GM19463 (cell line): ENCODE measurements around the gene IRAK2.

Source experiments
- ATAC-seq: cut with Tn5 transposase; IDR thresholded peaks from one replicate; pipeline ENCODE4 v1.9.1; 2021; ENCODE audit warnings: mild to moderate bottlenecking, moderate library complexity; ENCODE audit not compliant: unreplicated experiment

The IRAK2 gene

DNA sequence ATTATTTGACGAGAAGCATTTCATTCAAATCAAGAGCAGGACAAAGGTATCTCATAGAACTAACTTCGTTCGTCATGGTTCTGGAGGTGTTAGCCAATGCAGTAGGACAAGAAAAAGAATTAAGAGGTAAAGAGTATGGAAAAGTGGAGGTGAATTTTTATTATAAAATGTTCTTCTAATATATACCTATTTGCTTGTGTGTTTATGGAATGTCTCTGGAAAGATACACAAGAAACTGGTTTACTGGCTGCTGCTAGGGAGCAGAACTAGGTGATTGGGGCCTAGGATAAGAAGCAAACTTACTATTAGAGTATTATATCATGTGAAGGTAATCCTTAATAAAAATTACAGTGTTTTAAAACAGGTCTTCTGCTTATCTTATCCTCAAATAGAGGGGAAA is 52.6 kb downstream of the IRAK2 start:
- ATAC-seq: no peak

DNA sequence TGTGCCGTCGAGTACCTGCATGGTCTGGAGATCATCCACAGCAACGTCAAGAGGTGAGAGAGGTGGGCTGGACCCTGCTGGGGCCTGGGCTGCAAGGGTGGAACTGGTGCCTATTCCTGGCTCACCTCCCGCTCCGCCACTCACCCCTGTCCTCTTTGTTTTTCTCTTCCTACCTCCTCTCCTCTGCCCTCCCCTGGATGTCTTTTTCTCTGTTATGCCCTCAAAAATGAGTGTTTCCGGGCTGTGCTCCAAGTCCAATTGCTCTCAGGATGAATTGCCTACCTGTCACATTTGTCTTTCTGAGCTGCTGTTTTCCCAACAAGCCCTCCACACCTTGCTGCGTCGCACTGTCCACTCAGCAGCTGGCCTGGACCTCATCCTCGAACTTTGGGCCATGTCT is 55.0 kb downstream of the IRAK2 start:
- ATAC-seq: no peak

DNA sequence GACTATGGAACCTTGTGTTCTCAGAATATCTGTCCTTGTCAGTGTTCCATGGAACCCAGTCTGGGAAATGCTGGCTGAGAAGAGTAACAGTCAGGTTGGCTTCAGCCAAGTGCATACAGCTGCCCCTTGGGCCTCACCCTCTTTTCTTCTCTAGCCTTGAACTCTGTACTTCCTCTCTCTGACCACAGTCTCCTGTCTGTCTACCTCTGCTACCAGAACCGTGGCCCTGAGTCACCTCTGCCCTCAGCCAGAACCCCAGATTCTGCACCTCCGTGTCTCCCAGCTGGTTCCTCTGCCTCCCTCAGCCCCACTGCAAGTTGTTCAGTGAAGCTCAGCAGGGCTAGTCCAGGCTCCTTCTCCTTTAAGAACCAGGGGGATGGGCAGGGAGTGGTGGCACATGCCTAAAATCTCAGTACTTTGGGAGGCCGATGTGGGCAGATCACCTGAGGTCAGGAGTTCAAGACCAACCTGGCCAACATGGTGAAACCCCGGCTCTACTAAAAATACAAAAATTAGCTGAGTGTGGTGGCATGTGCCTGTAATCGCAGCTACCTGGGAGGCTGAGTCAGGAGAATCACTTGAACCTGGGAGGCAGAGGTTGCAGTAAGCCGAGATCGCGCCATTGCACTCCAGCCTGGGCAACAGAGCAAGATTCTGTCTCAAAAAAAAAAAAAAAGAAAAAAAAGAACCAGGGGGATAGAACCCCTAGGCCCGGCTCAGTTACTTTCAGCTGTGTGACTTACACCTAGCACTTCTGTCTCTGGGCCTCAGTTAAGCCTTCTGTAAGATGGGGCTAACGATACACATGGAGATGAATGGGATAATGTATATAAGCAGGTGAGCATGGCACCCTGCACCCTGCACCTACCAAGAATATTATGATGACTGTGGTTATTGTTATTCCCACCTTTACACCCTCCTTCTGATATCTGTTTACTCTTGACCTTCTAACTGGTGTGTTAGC is 59.2 kb downstream of the IRAK2 start:
- ATAC-seq: peak; percentile 64

DNA sequence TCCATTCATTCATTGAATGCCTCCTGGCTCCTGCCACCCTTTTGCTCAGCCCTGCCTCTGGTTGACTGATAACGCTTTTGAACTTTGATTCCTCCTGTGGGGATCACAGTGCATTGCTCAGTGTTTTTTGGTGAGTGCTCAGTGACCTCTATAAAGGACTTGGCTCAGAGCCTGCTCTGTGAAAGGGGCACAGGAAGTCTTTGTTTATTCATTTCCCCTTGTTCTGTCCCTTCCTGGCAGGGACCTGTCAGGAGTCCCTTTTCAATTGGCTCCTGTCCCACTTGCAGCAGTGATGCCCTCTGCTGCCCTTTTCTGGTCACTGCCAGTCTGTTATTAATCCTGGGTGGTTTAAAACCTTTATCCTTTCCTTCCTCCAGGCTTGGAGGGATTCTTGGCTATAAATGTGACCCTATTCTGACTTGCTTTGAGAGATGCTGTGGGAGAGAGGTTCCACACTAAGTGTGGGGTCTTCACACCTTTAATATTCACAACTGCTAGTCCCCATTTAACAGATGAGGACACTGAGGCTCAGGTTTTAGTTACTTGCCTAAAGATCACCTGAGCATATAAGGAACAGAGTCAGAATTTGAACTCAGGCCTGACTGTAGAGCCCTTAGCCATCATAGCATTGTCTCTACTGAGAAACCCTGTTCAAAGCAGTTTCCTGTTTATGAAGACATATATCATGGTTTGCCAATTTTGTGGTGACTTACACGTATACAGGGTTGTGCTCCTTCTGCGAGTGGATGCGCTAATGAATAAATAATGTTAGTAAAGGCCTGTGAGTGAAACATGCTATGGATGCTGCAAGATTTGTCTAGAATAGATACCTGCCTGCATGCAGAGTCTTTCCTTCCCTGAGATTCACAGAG is 60.3 kb downstream of the IRAK2 start:
- ATAC-seq: peak; percentile 38

DNA sequence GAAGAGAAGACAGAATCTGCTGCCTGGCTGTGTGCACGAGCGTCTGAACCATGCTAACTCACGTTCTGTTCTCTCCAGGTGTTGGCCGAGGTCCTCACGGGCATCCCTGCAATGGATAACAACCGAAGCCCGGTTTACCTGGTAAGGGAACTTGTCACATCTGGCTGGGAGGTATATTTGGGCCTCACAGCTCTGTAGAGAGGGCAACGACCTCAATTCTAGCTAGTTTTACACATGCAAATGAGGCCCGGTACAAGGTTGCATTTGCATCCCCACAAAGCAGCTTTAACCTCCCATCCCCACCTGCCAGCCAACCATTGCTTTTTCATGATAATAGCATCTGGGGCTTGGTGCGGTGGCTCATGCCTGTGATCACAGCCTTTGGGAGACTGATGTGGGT is 61.6 kb downstream of the IRAK2 start:
- ATAC-seq: no peak

DNA sequence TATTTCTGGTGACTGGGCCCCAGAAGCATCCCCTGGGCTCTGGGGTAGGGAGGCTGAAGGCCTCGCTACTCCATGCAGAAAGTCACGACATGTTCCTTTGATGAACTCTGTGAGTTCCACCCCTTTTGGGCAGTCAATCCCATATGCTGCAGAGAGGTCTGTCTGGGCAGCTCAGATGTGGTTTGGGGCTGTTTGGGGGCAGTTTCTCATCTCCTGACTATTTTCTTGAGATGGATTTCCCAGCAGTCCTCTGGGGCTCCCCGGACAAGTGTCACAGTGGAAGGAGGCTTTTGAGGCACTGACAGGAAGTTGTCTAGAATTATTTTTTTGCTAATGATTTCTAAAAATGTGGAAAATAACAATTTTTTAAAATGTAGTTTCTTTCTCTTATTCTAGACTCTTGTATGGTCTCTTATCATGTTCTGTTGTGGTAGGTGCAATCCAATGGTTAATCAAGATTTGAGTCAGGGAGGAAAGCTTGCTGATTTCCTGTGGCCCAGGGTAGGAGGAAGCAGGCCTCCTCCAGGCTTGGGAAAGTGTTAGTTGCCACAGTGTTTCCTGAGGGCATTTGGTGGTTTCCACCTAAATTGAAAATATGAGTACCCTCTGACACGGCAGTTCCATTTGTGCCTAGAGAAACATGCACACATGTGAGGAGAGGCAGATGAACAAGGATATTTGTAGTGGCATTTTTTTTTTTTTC is 63.7 kb downstream of the IRAK2 start:
- ATAC-seq: no peak

DNA sequence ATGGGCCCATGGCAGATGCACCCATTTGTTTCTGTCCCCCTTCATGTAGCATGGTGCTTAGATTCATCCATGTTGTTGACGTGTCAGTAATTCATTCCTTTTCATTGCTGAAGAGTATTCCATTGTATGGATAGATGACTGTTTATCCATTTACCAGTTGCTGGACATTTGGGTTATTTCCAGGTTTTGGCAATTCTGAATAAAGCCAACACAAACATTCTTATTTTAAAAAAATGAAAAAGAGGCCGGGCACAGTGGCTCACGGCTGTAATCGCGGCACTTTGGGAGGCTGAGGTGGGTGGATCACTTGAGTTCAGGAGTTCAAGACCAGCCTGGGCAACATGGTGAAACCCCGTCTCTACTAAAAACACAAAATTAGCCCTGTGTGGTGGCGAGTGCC is 64.9 kb downstream of the IRAK2 start:
- ATAC-seq: no peak

DNA sequence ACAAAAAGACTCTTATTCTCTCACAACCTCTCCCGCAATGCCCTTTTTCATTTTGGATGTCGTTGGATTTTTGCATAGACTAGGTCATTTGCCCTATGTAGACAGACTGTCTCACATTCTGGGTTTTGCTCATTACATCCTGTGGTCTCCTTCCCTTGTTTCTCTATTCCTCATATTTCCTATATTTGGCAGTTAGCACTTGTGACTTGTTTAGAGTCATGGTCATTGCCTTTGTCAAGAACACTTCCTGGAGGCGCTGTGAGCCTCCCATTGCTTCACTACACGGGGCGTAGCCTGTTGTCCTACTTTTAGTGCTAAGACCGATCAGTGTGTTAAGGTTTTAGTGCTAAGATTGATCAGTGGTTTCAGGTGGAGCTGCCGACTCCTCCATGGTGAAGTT is 67.4 kb downstream of the IRAK2 start:
- ATAC-seq: no peak

DNA sequence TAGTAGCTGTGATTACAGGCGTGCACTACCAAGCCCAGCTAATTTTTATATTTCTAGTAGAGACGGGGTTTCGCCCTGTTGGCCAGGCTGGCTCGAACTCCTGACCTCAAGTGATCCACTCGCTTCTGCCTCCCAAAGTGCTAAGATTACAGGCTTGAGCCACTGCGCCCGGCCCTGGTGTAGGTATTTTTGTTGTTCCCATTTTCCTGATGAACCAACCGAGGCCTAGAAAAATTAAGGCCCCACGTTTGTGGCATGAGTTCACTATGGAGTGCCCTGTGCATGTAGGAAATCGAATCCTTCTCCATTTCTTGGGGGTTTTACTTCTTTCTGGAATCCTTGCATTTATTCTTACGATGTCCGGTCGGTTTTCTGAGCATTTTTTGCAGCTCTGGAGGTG is 69.3 kb downstream of the IRAK2 start:
- no peak for ATAC-seq

DNA sequence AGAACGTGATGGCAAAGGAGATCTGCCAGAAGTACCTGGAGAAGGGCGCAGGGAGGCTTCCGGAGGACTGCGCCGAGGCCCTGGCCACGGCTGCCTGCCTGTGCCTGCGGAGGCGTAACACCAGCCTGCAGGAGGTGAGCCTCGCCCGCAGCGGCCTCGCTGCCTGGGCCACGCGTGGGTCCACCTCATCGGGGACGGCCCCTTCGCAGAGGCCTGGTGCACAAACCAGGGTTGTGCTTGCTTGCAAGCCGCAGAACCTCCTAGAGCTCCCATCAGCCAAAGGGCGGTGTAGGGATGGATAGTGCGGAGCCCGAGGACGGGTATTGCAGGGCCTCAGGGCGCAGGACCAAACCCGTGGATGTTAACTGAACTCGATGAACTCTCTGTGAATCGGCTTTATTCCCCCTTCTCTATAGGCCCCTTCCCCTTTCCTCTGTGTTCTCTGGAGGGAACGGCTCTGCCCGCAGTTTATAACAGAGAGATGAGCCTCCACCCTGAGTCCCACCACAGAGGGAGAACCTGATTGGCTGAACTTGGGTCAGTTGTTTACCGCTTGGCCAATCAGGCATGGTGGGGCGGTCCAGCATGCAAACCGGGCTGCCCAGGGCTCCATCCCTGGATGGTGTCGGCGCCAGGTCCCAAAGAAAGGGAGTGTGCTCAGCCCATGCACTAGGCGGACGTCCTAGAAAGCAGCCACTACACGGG is 70.0 kb downstream of the IRAK2 start:
- ATAC-seq: no peak

DNA sequence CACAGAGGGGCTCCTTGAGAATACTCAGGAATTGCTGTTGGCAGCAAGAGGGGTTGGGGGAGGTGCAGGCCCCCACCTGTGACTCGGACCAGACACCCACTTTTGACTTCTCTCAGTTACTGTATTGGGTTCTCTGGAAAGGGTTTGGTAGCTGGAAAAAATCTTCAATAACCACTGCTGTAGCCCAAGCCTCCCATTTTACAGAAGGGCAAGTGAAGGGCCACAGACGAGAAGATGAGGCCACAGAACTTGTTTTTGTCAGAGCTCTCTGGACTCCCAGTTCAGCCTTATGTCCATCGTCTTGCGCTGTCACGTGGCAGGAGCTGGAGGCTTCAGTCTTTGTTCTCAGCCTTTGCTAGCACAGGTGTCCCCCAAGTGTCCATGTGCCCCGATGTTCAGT is 70.8 kb downstream of the IRAK2 start:
- ATAC-seq: no peak

DNA sequence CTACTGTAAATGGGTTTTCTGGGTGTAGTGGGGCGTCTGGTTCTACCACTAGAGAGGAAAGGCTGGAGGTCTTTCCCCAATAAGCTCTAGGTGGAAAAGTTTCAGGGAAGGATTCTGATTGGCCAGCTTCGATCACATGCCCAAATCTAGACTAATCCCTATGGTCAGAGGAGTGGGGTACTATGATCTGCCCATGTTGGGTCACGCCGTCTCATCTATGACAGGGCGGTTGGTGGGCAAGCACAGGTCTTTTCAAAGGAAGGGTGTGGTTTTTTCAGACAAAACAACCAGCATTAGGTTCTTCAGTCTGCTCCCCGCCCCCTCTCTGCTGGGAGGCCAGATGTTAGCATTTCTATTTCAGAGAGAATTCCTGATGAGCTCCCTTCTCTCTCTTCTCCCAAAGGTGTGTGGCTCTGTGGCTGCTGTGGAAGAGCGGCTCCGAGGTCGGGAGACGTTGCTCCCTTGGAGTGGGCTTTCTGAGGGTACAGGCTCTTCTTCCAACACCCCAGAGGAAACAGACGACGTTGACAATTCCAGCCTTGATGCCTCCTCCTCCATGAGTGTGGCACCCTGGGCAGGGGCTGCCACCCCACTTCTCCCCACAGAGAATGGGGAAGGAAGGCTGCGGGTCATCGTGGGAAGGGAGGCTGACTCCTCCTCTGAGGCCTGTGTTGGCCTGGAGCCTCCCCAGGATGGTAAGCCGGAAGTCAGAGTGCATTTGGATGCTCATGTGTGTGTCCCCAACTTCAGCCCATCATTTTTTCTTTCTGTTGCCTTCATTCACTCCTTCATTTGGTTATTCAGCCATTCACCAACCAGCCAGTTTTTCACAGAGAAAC is 73.8 kb downstream of the IRAK2 start:
- no peak for ATAC-seq

DNA sequence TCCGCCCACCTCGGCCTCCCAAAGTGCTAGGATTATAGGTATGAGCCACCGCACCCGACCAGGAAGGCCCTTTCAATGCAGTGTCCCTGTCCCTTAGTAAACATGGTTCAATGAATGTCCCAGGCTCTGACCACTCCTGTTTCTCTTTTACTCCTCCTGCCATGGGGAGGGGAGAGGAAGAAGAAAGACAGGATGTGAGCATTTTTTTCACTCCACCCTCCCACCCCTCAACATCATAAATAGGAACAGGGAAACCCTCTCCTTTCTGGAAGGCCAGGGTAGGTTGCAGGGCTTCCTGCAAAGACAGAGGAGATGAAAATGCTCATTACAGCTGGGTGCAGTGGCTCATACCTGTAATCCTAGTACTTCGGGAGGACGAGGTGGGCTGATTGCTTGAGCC is 76.1 kb downstream of the IRAK2 start:
- ATAC-seq: no peak

DNA sequence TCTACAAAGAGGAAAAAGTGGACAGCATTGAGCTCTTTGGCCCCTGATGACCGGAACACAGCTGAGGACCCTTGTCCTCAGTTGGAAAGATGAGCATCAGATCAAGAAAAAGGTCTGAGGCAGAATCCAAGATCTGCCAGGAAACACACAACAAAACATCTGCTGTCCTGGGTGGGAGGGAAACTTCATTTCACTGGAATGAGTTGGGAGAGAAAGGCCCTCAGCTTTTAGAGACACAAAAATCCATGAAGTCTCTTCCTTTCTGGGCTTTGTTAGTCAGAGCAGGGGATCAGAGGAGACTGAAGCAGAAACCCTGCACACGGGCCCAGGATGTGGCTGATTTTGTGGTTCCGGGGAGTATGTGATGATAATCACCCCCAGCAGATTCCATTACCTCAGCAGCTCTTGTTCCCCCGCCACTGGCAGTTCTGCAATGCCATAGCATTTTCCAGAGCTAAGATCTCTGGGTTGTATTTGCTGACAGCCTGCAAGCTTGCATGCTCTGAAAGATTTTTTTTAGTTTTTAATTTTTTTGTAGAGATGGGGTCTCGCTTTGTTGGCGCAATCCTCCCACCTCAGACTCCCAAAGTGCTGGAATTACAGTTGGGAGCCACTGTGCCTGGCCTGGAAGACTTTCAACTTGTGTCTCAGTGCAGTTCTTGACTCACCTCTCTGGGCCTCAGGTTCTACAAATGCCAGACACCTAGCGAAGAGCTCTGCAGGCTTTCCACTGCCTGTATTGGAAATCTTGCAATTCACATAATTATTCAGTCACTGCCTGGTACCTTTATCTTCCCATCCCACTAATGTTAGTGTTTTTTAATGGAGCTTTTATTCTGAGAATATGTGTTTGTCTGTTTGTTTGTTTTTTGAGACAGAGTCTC is 77.7 kb downstream of the IRAK2 start:
- no peak for ATAC-seq

DNA sequence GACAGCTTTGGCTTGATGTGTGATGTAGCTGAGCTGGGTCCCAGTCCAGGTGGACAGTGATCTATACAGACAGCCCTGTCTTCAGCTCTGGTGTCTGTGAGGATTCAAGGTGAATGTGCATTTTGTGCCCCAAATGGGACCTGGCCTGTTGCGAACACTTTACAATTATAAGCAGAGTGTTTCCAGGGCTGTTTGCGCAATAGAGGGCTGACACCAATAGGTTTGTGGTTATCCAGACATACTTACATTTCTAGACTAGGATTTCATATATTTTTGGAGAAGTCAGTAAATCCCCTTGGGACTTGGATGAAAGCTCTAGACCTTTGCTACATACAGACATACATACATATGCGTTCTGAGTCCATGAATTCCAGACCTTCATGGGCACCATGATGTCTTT is 79.3 kb downstream of the IRAK2 start:
- ATAC-seq: no peak

DNA sequence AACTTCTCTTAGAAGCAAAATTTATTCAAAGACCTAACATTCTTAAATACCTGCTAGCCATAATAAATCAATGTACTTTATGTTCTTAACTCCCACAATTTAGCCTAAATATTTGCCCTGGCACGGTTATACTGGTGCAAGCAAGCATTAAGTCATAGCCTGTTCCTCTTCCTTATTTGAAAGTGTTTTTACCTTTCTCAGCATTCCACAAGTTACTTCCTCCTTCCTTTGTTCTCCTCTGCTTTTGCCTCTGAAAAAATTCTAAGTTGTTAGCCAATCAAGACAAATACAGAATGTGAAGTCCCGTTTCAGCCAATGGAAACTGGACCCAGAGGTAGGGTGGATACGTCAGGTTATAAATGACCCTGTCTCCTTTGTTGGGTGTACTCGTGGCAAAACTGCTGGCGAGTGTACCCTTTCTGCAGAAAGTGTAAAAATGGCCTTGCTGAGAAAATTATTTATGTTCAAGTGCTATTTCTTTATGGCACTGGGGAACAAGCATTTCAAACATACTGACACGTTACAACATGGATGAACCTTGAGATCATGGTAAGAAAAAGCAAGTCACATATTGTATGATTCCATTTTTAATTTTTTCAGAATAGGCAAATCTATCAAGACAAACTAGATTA is 80.5 kb downstream of the IRAK2 start:
- no peak for ATAC-seq

DNA sequence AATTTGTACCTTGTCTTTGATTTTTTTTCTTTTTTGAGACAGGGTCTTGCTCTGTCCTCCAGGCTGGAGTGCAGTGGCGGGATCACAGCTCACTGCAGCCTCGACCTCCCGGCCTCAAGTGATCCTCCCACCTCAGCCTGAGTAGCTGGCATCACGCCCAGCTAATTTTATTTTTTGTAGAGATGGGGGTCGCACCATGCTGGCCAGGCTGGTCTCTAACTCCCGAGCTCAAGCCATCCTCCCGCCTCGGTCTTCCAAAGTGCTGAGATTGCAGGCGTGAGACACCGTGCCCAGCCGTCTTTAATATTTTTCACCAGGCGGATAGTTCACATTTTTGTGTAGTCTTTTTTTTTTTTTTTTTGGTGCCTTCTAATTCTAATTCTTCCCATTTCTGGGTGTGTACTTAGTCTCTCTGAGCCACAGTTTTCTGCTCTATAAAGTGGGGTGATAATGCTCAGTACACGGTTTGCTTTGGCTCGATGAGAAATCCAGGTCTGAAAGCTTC is 83.0 kb downstream of the IRAK2 start:
- ATAC-seq: no peak
